ENCODE measurements around the gene HNRNPH3.

Gene HNRNPH3

GRCh38 chr10:68303849-68304412 lies 27.9 kb upstream of the HNRNPH3 start:
- TF ChIP-seq ZNF394 (tag by site-specific recombination; IDR thresholded peaks at IDR 0.05; ENCODE audit: borderline replicate concordance) (no peak), ZNF133 (tag by site-specific recombination; IDR thresholded peaks at IDR 0.05) (peak; percentile 67)
- ChIA-PET POLR2A (no interaction called here), CTCF (interaction anchor here (0.6 to 3.6 kb wide), 8 partner anchors 10 to 448 kb away, joined by 3 to 73 read pairs (median 6); no protein-coding TSS in a partner anchor)
- H3K36me3 ChIP-seq (ENCODE audit: control insufficient read depth in 2 of 2, insufficient read depth in 1 of 2, low read length in 2 of 2): no peaks in the 10 kb centered on the region
- H3K4me3 ChIP-seq (ENCODE audit: low read depth, low read length): no peak overlapping the region
- H3K9me3 ChIP-seq (ENCODE audit: control insufficient read depth, insufficient read depth, low read depth, low read length): no peaks in the 10 kb centered on the region
- H3K27ac ChIP-seq (ENCODE audit: extremely low read depth, low read depth, low read length): no peak overlapping the region
- no peaks in the 10 kb centered on the region for H3K4me1 ChIP-seq (ENCODE audit: control insufficient read depth, insufficient read depth, low read length)

- ChIA-PET CTCF (interaction anchor here (1.0 kb wide), 1 partner anchor 93 kb away, joined by 3 read pairs; no protein-coding TSS in a partner anchor), POLR2A (no interaction called here)
- TF ChIP-seq ZNF239 (tag by site-specific recombination; IDR thresholded peaks at IDR 0.05) (no peak), ZNF175 (tag by site-specific recombination; IDR thresholded peaks at IDR 0.05) (no peak), ZNF362 (tag by site-specific recombination; IDR thresholded peaks at IDR 0.05) (no peak)
- no peaks in the 10 kb centered on the region for H3K4me1 ChIP-seq (ENCODE audit: control insufficient read depth, insufficient read depth, low read length)
- H3K36me3 ChIP-seq (ENCODE audit: control insufficient read depth in 2 of 2, insufficient read depth in 1 of 2, low read length in 2 of 2): no peaks in the 10 kb centered on the region
- no peaks in the 10 kb centered on the region for H3K9me3 ChIP-seq (ENCODE audit: control insufficient read depth, insufficient read depth, low read depth, low read length)
- no peak overlapping the region for H3K4me3 ChIP-seq (ENCODE audit: low read depth, low read length)
- H3K27ac ChIP-seq (ENCODE audit: extremely low read depth, low read depth, low read length): no peak overlapping the region
These were observed 26.0 kb upstream of the HNRNPH3 start for GRCh38 chr10:68305854-68306253.

GRCh38 chr10:68310531-68310930 lies 21.3 kb upstream of the HNRNPH3 start:
- ChIA-PET POLR2A (interaction anchor here (0.5 kb wide), 1 partner anchor 1742 kb away, joined by 3 read pairs; no protein-coding TSS in a partner anchor), CTCF (no interaction called here)
- Histone ChIP-seq H3K4me1 (ENCODE audit: control insufficient read depth, insufficient read depth, low read length) (no peaks in the 10 kb centered on the region), H3K27ac (ENCODE audit: extremely low read depth, low read depth, low read length) (no peak overlapping the region), H3K9me3 (ENCODE audit: control insufficient read depth, insufficient read depth, low read depth, low read length) (no peaks in the 10 kb centered on the region), H3K36me3 (ENCODE audit: control insufficient read depth in 2 of 2, insufficient read depth in 1 of 2, low read length in 2 of 2) (no peaks in the 10 kb centered on the region), H3K4me3 (ENCODE audit: low read depth, low read length) (no peak overlapping the region)
- no peak for TF ChIP-seq PRDM10 (tag by site-specific recombination; IDR thresholded peaks at IDR 0.05)
- no peak for TF ChIP-seq MYNN (tag by site-specific recombination; IDR thresholded peaks at IDR 0.05; ENCODE audit: borderline replicate concordance)
- no peak for TF ChIP-seq BCL11A (tag by site-specific recombination; IDR thresholded peaks at IDR 0.05; ENCODE audit: low read depth)
- no peak for TF ChIP-seq ZSCAN18 (tag by site-specific recombination; IDR thresholded peaks at IDR 0.05)
- TF ChIP-seq ZNF324 (tag by site-specific recombination; IDR thresholded peaks at IDR 0.05): no peak
- no peak for TF ChIP-seq ZNF626 (tag by site-specific recombination; IDR thresholded peaks at IDR 0.05)
- no peak for TF ChIP-seq ZNF514 (tag by site-specific recombination; IDR thresholded peaks at IDR 0.05)
- no peak for TF ChIP-seq ZNF624 (tag by site-specific recombination; IDR thresholded peaks at IDR 0.05)
- no peak for TF ChIP-seq ZNF664 (tag by site-specific recombination; IDR thresholded peaks at IDR 0.05)
- no peak for TF ChIP-seq ZBTB17 (tag by site-specific recombination; IDR thresholded peaks at IDR 0.05)
- no peak for TF ChIP-seq ZNF776 (tag by site-specific recombination; IDR thresholded peaks at IDR 0.05; ENCODE audit: borderline replicate concordance)
- TF ChIP-seq ZBTB11 (tag by site-specific recombination; conservative IDR thresholded peaks at IDR 0.05; ENCODE audit: low read depth): no peak
- TF ChIP-seq PRDM1 (tag by site-specific recombination; IDR thresholded peaks at IDR 0.05): no peak
- no peak for TF ChIP-seq YY1 (tag by site-specific recombination; IDR thresholded peaks at IDR 0.05)
- TF ChIP-seq ZNF24 (tag by site-specific recombination; IDR thresholded peaks at IDR 0.05): no peak

Measured in HEK293 (cell line).